Esophagus muscularis mucosa (tissue), 4 donors: Measurements from ENCODE around the gene CDKL4. TPM values are rescaled to one million over a fixed set of nuclear protein-coding genes. Genes with fewer than 3 reads are reported as not detected.

Experiments
- DNase-seq: peaks from one replicate; pipeline ENCODE4 v3.0.0-alpha.2; 2017; ENCODE audit errors: extremely low spot score
- H3K27ac ChIP-seq, 4 donors: fragments of 200-600 bp; sonication (generic); replicated peaks in 1 of 4; 1 replicate in 3 of 4; 2 replicates in 1 of 4; pipeline ENCODE4 v1.5.1; 2016 to 2019; ENCODE audit warnings: mild to moderate bottlenecking in 1 of 4
- H3K27me3 ChIP-seq, 4 donors: fragments of 200-600 bp; sonication (generic); one replicate each; pipeline versions ENCODE4 v1.5.1 to v1.6.0; 2016 to 2019
- H3K36me3 ChIP-seq, 4 donors: fragments of 200-600 bp; sonication (generic); one replicate each; pipeline ENCODE4 v1.5.1; 2016 to 2019
- H3K4me1 ChIP-seq, 4 donors: fragments of 200-600 bp; sonication (generic); one replicate each; pipeline ENCODE4 v1.5.1; 2016 to 2019
- H3K4me3 ChIP-seq, 4 donors: fragments of 200-600 bp; sonication (generic); 1 replicate in 2 of 4; 2 replicates in 2 of 4; pipeline ENCODE4 v1.5.1; 2016 to 2019; ENCODE audit warnings: mild to moderate bottlenecking in 4 of 4, moderate library complexity in 1 of 4
- H3K9me3 ChIP-seq, 4 donors: fragments of 200-600 bp; sonication (generic); 1 replicate in 3 of 4; 2 replicates in 1 of 4; pipeline ENCODE4 v1.5.1; 2016 to 2019
- CTCF ChIP-seq, 3 experiments: fragments of 200-600 bp in 2 of 3; fragments of 450-650 bp in 1 of 3; sonication (generic) in 2 of 3; IDR thresholded peaks; one replicate each; pipeline ENCODE4 v1.5.1; 2017 to 2019; ENCODE audit warnings: antibody characterized with exemption in 3 of 3, mild to moderate bottlenecking in 2 of 3, moderate library complexity in 1 of 3
- EP300 ChIP-seq: sonication (generic); formaldehyde crosslinking; IDR thresholded peaks from one replicate; pipeline ENCODE4 v1.6.1; 2017; ENCODE audit warnings: antibody characterized with exemption
- POLR2A ChIP-seq: fragments of 450-650 bp; IDR thresholded peaks from one replicate; pipeline ENCODE4 v1.6.1; 2017; ENCODE audit warnings: antibody characterized with exemption, moderate library complexity, mild to moderate bottlenecking, low read depth
- POLR2AphosphoS5 ChIP-seq, 2 donors: sonication (generic); formaldehyde crosslinking; IDR thresholded peaks; one replicate each; pipeline ENCODE4 v1.6.1; 2017; ENCODE audit warnings: antibody characterized with exemption in 2 of 2
- WGBS: methylation state at CpG from one replicate; pipeline ENCODE4 v1.1.5; 2018; 5-methylcytosine and 5-hydroxymethylcytosine counted together
- intact Hi-C: fragments of 100-400 bp; cut with DNase I; formaldehyde crosslinking; loops from one replicate; pipeline ENCODE4 v1.15.1; 2023
- total RNA-seq, 4 donors: library from RNA; depleted of rRNA; stranded (reverse); fragments of >200 nt; gene quantifications; one replicate each; pipeline versions ENCODE4 v1.1.0 to v1.2.1, GENCODE V29; 2016

CDKL4 gene
- total RNA-seq, 4 donors from 2014 or later = 0.40 to 3.7 (median 1.1) TPM

- no peak for DNase-seq
- Histone ChIP-seq H3K4me3 (no peak overlapping the region), H3K4me1 (no peaks in the 10 kb centered on the region), H3K27ac (no peak overlapping the region), H3K27me3 (no peaks in the 10 kb centered on the region), H3K36me3 (peaks cover 13 to 51% (median 36%) of the 10 kb centered on the region in 4 donors), H3K9me3 (no peaks in the 10 kb centered on the region)
- intact Hi-C loops = no loop called here
- WGBS = 95% methylated on average over 2 of the region's 2 CpGs
- TF ChIP-seq POLR2A (no peak), EP300 (no peak), POLR2AphosphoS5 (IDR thresholded peaks at IDR 0.05) (no peak), CTCF (IDR thresholded peaks at IDR 0.05) (no peak)
Measured at GRCh38 chr2:39265315-39265714, 21.5 kb upstream of the CDKL4 start.

GRCh38 chr2:39264733-39265132, 21.0 kb upstream of the CDKL4 start:
- TF ChIP-seq POLR2AphosphoS5 (IDR thresholded peaks at IDR 0.05) = no peak
- TF ChIP-seq POLR2A = no peak
- no peak for TF ChIP-seq EP300
- TF ChIP-seq CTCF (IDR thresholded peaks at IDR 0.05) = no peak
- Histone ChIP-seq H3K27ac (no peak overlapping the region), H3K4me3 (no peak overlapping the region), H3K4me1 (no peaks in the 10 kb centered on the region), H3K27me3 (no peaks in the 10 kb centered on the region), H3K9me3 (no peaks in the 10 kb centered on the region), H3K36me3 (peaks cover 18 to 57% (median 41%) of the 10 kb centered on the region in 4 donors)
- no peak for DNase-seq
- intact Hi-C loops = no loop called here
- 100% methylated on average over 1 of the region's 1 CpG for WGBS

GRCh38 chr2:39260087-39260486, 16.3 kb upstream of the CDKL4 start:
- no peaks in the 10 kb centered on the region for H3K9me3 ChIP-seq
- intact Hi-C loops = no loop called here
- 100% methylated on average over 4 of the region's 4 CpGs for WGBS
- no peaks in the 10 kb centered on the region for H3K4me1 ChIP-seq
- H3K27ac ChIP-seq = no peak overlapping the region
- H3K27me3 ChIP-seq = no peaks in the 10 kb centered on the region
- TF ChIP-seq POLR2A (no peak), CTCF (IDR thresholded peaks at IDR 0.05) (no peak), POLR2AphosphoS5 (IDR thresholded peaks at IDR 0.05) (no peak), EP300 (no peak)
- no peak for DNase-seq
- peaks cover 32 to 81% (median 64%) of the 10 kb centered on the region in 4 donors for H3K36me3 ChIP-seq
- no peak overlapping the region for H3K4me3 ChIP-seq

- Histone ChIP-seq H3K9me3 (no peaks in the 10 kb centered on the region), H3K4me3 (no peak overlapping the region), H3K36me3 (peaks cover 43 to 89% (median 74%) of the 10 kb centered on the region in 4 donors), H3K4me1 (no peaks in the 10 kb centered on the region), H3K27me3 (no peaks in the 10 kb centered on the region), H3K27ac (no peak overlapping the region)
- TF ChIP-seq POLR2A (no peak), CTCF (IDR thresholded peaks at IDR 0.05) (no peak), POLR2AphosphoS5 (IDR thresholded peaks at IDR 0.05) (no peak), EP300 (no peak)
- intact Hi-C loops = no loop called here
- DNase-seq = no peak
Measured at GRCh38 chr2:39256040-39256439, 12.3 kb upstream of the CDKL4 start.

GRCh38 chr2:39252888-39253518, 9.2 kb upstream of the CDKL4 start:
- H3K4me3 ChIP-seq = no peak overlapping the region
- intact Hi-C loops = no loop called here
- DNase-seq = no peak
- no peak for TF ChIP-seq POLR2A
- no peak for TF ChIP-seq EP300
- no peak for TF ChIP-seq POLR2AphosphoS5 (IDR thresholded peaks at IDR 0.05)
- TF ChIP-seq CTCF (IDR thresholded peaks at IDR 0.05) = no peak
- H3K36me3 ChIP-seq = peaks cover 34 to 85% (median 62%) of the 10 kb centered on the region in 4 donors
- WGBS = 92% methylated on average over 18 of the region's 18 CpGs
- no peaks in the 10 kb centered on the region for H3K9me3 ChIP-seq
- no peak overlapping the region for H3K27ac ChIP-seq
- no peaks in the 10 kb centered on the region for H3K4me1 ChIP-seq
- no peaks in the 10 kb centered on the region for H3K27me3 ChIP-seq
